Panc1 (cell line): ENCODE measurements around the gene PRKAA1. TPM values are rescaled to one million over a fixed set of nuclear protein-coding genes. Genes with fewer than 3 reads are reported as not detected.
A peak's percentile ranks its signal among the peaks of the same experiment; 100 is the strongest.

Experiments
- ATAC-seq: fragments of 200-7000 bp; cut with Tn5 transposase; 2 replicates; pipeline ENCODE4 v1.9.1; 2020; ENCODE audit warnings: mild to moderate bottlenecking, moderate library complexity
- BruUV-seq: library from RNA; stranded (reverse); fragments of 400-500 nt; replicated peaks from 2 replicates; lab custom pipeline; 2021; lab: Mats Ljungman, UMichigan
- CTCF ChIA-PET: fragments of 300-600 bp; sonication (Branson Sonifier 250); formaldehyde crosslinking; loops from one replicate; lab custom pipeline; 2022; ENCODE audit warnings: antibody characterized with exemption; lab: Charles Lee
- POLR2A ChIA-PET: fragments of 300-600 bp; sonication (Branson Sonifier 250); formaldehyde crosslinking; loops from one replicate; lab custom pipeline; 2022; ENCODE audit warnings: antibody characterized with exemption; lab: Charles Lee
- DNase-seq: peaks from one replicate; pipeline ENCODE4 v3.0.0-alpha.2; 2010; ENCODE audit warnings: low read depth, low spot score
- H3K27ac ChIP-seq: 2 replicates; pipeline ENCODE4 v1.5.1; 2011; ENCODE audit warnings: mild to moderate bottlenecking, low read length, inconsistent platforms
- H3K27me3 ChIP-seq: fragments of 200-500 bp; sonication (Bioruptor generic); 2 replicates; pipeline ENCODE4 v1.6.0; 2014; ENCODE audit warnings: low read length, inconsistent platforms; ENCODE audit not compliant: control insufficient read depth, insufficient read depth
- H3K36me3 ChIP-seq: fragments of 200-500 bp; sonication (Bioruptor generic); 2 replicates; pipeline ENCODE4 v1.5.1; 2014; ENCODE audit warnings: inconsistent platforms, mild to moderate bottlenecking, low read length, moderate library complexity; ENCODE audit not compliant: control insufficient read depth, insufficient read depth
- H3K4me1 ChIP-seq: 2 replicates; pipeline ENCODE4 v1.5.1; 2011; ENCODE audit warnings: inconsistent platforms, mild to moderate bottlenecking, low read length, moderate library complexity; ENCODE audit not compliant: control insufficient read depth, insufficient read depth
- H3K4me3 ChIP-seq, 2 experiments: 2 replicates each; pipeline ENCODE4 v1.5.1; 2011 to 2012; ENCODE audit warnings: low read depth in 2 of 2, low read length in 2 of 2, mild to moderate bottlenecking in 2 of 2, inconsistent platforms in 1 of 2, moderate library complexity in 1 of 2
- H3K9me3 ChIP-seq: fragments of 200-500 bp; sonication (Bioruptor generic); 2 replicates; pipeline ENCODE4 v1.5.1; 2014; ENCODE audit warnings: low read depth, mild to moderate bottlenecking, inconsistent platforms, low read length, moderate library complexity; ENCODE audit not compliant: control insufficient read depth, insufficient read depth
- POLR2AphosphoS5 ChIP-seq: IDR thresholded peaks from 2 replicates; pipeline ENCODE4 v1.6.1; 2012; ENCODE audit warnings: mild to moderate bottlenecking, low read depth, low read length, moderate library complexity
- SIN3A ChIP-seq: IDR thresholded peaks from 2 replicates; pipeline ENCODE4 v1.6.1; 2012; ENCODE audit warnings: low read depth, mild to moderate bottlenecking, low read length, moderate library complexity, borderline replicate concordance; ENCODE audit not compliant: insufficient read depth
- TCF7L2 ChIP-seq: IDR thresholded peaks from 2 replicates; pipeline ENCODE4 v1.6.1; 2011; ENCODE audit warnings: mild to moderate bottlenecking, low read depth, low read length, inconsistent platforms
- in situ Hi-C: cut with HindIII; loops from 2 replicates; pipeline ENCODE4 v1.10.0; 2016; ENCODE audit warnings: low sequenced_read_pairs, low pct_unique_long_range_greater_than_20kb
- intact Hi-C: fragments of 100-400 bp; cut with micrococcal nuclease; formaldehyde crosslinking; loops from one replicate; pipeline ENCODE4 v1.10.0; 2022; ENCODE audit not compliant: unreplicated experiment
- total RNA-seq: library from RNA; stranded (reverse); gene quantifications from one replicate; pipeline ENCODE4 v1.2.1, GENCODE V29; 2021; ENCODE audit not compliant: unreplicated experiment
- TF ChIP-seq, protein P1 (sequence below): fragments of 450-650 bp; IDR thresholded peaks from 2 replicates; pipeline ENCODE4 v1.5.1; 2017; ENCODE audit warnings: mild to moderate bottlenecking
- TF ChIP-seq, protein P2 (sequence below), 2 experiments: IDR thresholded peaks; 2 replicates each; pipeline ENCODE4 v1.6.1; 2011 to 2012; ENCODE audit warnings: low read depth in 2 of 2, control low read depth in 1 of 2, low read length in 1 of 2, mild to moderate bottlenecking in 1 of 2, moderate library complexity in 1 of 2; ENCODE audit not compliant: insufficient read depth in 1 of 2

Gene PRKAA1
- total RNA-seq, 1 experiment from 2014 or later, result 75.8 TPM

DNA sequence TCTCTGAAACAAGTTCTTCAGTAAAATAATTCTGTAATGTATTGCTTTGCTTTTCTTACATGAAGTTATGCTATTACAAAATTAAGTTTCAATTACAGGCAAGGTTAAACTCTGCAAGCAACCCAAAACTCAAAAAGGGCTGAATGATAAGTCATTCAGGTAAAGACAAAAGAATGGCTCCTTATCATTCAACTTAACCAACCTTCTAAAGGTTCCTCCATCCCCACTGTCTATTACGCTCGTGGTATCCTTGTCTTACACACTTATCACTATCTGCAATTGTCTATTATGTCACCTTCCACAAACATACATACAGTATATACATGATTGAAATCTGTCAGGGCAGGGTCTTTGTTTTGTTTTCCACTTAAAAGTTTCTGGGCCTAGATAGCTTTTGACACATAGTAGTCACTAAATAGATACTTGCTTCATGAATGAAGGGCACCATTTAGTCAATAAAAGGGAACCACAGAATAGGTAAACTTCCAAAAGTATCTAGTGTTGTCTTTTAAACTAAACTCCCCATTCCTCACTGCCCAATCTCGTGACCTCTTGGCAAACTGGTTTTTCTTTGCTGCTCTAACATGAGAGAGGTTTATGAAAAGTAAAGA, 30.0 kb upstream of the PRKAA1 start:
- in situ Hi-C loops (no loop called here), intact Hi-C loops (no loop called here)
- no peak overlapping the region for H3K4me3 ChIP-seq
- no TSS peak for BruUV-seq
- ChIA-PET POLR2A (no interaction called here), CTCF (no interaction called here)
- peaks cover 16% of the 10 kb centered on the region for H3K4me1 ChIP-seq
- no peak overlapping the region for H3K27ac ChIP-seq
- TF ChIP-seq, protein P1, sequence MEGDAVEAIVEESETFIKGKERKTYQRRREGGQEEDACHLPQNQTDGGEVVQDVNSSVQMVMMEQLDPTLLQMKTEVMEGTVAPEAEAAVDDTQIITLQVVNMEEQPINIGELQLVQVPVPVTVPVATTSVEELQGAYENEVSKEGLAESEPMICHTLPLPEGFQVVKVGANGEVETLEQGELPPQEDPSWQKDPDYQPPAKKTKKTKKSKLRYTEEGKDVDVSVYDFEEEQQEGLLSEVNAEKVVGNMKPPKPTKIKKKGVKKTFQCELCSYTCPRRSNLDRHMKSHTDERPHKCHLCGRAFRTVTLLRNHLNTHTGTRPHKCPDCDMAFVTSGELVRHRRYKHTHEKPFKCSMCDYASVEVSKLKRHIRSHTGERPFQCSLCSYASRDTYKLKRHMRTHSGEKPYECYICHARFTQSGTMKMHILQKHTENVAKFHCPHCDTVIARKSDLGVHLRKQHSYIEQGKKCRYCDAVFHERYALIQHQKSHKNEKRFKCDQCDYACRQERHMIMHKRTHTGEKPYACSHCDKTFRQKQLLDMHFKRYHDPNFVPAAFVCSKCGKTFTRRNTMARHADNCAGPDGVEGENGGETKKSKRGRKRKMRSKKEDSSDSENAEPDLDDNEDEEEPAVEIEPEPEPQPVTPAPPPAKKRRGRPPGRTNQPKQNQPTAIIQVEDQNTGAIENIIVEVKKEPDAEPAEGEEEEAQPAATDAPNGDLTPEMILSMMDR, result no peak
- TF ChIP-seq, protein P2, sequence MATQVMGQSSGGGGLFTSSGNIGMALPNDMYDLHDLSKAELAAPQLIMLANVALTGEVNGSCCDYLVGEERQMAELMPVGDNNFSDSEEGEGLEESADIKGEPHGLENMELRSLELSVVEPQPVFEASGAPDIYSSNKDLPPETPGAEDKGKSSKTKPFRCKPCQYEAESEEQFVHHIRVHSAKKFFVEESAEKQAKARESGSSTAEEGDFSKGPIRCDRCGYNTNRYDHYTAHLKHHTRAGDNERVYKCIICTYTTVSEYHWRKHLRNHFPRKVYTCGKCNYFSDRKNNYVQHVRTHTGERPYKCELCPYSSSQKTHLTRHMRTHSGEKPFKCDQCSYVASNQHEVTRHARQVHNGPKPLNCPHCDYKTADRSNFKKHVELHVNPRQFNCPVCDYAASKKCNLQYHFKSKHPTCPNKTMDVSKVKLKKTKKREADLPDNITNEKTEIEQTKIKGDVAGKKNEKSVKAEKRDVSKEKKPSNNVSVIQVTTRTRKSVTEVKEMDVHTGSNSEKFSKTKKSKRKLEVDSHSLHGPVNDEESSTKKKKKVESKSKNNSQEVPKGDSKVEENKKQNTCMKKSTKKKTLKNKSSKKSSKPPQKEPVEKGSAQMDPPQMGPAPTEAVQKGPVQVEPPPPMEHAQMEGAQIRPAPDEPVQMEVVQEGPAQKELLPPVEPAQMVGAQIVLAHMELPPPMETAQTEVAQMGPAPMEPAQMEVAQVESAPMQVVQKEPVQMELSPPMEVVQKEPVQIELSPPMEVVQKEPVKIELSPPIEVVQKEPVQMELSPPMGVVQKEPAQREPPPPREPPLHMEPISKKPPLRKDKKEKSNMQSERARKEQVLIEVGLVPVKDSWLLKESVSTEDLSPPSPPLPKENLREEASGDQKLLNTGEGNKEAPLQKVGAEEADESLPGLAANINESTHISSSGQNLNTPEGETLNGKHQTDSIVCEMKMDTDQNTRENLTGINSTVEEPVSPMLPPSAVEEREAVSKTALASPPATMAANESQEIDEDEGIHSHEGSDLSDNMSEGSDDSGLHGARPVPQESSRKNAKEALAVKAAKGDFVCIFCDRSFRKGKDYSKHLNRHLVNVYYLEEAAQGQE (IDR thresholded peaks at IDR 0.05; ENCODE audit: insufficient read depth in 1 of 2, low read depth in 2 of 2, low read length in 1 of 2), result no peak
- TF ChIP-seq SIN3A, result no peak
- TF ChIP-seq TCF7L2, result no peak
- no peak; the same call in none of the 2 replicates for TF ChIP-seq POLR2AphosphoS5
- H3K36me3 ChIP-seq, result peaks cover 52% of the 10 kb centered on the region
- no peaks in the 10 kb centered on the region for H3K27me3 ChIP-seq
- DNase-seq (no peak), ATAC-seq (no peak)
- no peaks in the 10 kb centered on the region for H3K9me3 ChIP-seq

DNA sequence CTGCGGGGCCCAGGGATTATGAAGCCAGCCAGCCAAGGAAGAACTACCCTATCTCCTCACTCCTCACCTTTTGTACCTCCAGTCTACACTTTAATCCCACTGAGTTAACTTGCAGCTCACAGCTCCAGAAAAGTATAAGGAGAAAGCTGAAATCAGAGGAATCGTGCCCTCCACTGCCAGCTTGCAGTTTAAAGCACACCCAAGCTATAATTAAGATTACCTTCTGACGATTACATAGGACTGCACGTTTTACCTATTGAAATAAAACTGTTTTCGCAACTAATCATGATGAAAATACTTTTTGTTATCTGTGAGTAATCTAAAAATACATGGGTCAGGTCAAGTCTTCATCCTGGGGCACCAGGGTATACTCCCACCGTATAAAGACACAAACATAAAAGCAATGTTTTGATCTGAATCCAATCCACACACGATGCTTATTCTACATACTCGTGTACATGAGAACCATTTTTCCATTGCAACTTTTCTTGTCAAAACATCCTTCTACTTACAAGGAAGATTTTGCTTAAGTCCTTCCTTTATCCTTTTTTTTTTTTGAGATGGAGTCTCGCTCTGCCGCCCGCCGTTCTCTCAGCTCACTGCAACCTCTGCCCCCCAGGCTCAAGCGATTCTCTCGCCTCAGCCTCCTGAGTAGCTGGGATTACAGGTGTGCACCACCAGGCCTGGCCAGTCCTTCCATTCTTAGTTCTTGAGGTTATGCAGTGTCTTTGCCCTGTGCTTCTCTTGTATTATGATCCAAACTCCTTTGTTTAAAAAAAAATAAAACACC, 29.2 kb upstream of the PRKAA1 start:
- Histone ChIP-seq H3K27ac (no peak overlapping the region), H3K36me3 (peaks cover 44% of the 10 kb centered on the region), H3K27me3 (no peaks in the 10 kb centered on the region), H3K4me1 (peaks cover 9% of the 10 kb centered on the region; the same call in 1 of the 2 replicates), H3K4me3 (no peak overlapping the region), H3K9me3 (no peaks in the 10 kb centered on the region)
- no peak for ATAC-seq
- BruUV-seq, result no TSS peak
- intact Hi-C loops, result no loop called here
- POLR2A ChIA-PET, result no interaction called here
- in situ Hi-C loops, result no loop called here
- TF ChIP-seq TCF7L2 (no peak), POLR2AphosphoS5 (peak; percentile 23)
- CTCF ChIA-PET, result no interaction called here
- DNase-seq, result no peak
